ENCODE data around the gene CDS2. TPM values are rescaled to one million over a fixed set of nuclear protein-coding genes. Genes with fewer than 3 reads are reported as not detected.

Gene CDS2
- total RNA-seq, 1 donor from 2014 or later, result 36.9 TPM

DNA sequence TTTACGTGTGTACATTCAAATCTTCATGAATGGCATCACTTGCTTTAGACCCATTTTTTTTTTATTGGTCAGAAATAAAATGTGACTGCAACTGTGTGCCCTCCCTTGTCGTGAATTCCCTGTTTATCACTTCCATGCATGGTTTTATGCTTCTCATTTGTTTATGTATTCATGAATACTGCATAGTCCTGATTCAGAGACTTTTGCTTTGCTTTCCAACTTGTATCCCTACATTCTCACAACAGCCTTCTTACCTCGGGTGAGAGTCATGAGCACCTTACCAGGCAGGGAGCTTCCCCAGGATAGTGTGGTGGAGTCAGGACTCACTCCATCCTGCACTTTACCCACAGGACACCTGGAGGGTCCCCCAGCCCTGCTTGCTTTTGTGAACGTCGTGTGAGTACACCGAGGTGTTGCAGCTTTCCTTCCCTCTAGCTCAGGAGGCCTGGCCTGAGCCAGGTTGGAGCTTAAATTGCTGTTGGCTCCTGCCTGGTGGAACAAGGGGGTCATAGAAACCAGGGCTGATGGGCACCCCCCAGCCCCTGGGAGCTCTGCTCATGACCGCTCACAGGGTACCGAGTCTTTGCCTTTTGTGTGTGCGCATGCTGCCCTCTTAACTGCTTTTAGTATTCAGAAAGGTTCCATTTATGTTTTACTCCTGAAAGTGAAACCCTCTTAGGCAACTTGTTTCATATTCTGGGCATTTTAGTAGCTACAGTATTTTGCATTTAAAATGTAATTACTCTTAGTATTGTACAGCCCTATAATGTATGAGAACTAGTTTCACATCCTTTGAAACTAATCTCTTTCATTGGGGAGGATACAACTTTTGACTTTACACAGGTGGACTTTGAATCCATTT, 66.0 kb downstream of the CDS2 start:
- Histone ChIP-seq H3K36me3 (ENCODE audit: control insufficient read depth, insufficient read depth, low read length) (no peaks in the 10 kb centered on the region), H3K27me3 (ENCODE audit: control insufficient read depth, insufficient read depth, low read length) (no peaks in the 10 kb centered on the region), H3K4me3 (ENCODE audit: low read depth, low read length) (no peak overlapping the region)
- DNase-seq (ENCODE audit: low read depth), result no peak
- TF ChIP-seq, protein P1, sequence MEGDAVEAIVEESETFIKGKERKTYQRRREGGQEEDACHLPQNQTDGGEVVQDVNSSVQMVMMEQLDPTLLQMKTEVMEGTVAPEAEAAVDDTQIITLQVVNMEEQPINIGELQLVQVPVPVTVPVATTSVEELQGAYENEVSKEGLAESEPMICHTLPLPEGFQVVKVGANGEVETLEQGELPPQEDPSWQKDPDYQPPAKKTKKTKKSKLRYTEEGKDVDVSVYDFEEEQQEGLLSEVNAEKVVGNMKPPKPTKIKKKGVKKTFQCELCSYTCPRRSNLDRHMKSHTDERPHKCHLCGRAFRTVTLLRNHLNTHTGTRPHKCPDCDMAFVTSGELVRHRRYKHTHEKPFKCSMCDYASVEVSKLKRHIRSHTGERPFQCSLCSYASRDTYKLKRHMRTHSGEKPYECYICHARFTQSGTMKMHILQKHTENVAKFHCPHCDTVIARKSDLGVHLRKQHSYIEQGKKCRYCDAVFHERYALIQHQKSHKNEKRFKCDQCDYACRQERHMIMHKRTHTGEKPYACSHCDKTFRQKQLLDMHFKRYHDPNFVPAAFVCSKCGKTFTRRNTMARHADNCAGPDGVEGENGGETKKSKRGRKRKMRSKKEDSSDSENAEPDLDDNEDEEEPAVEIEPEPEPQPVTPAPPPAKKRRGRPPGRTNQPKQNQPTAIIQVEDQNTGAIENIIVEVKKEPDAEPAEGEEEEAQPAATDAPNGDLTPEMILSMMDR (IDR thresholded peaks at IDR 0.05; ENCODE audit: insufficient read depth, low read length, poor library complexity, severe bottlenecking), result no peak

DNA sequence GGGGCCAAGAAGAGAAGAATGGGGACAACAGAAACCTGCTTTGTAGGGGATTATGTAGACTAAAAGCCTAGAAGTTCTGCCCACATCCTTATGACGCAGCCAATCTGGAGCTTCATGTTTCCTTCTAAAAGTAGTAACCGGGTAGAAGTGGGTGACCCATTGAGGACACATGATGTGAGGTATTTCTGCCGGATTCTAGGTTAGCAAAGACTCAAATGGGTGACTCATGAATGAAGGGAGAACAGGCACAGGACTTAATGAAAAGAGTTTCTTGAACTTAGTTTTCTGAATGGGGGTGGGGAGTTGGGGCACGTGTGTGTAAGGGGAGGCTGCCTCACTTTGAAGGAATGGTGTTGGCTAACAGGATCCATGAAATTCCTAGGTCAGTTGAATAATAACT, 68.8 kb downstream of the CDS2 start:
- no peaks in the 10 kb centered on the region for H3K27me3 ChIP-seq (ENCODE audit: control insufficient read depth, insufficient read depth, low read length)
- DNase-seq (ENCODE audit: low read depth), result no peak
- no peaks in the 10 kb centered on the region for H3K36me3 ChIP-seq (ENCODE audit: control insufficient read depth, insufficient read depth, low read length)
- TF ChIP-seq, protein P1 (IDR thresholded peaks at IDR 0.05; ENCODE audit: insufficient read depth, low read length, poor library complexity, severe bottlenecking), result no peak
- no peak overlapping the region for H3K4me3 ChIP-seq (ENCODE audit: low read depth, low read length)

DNA sequence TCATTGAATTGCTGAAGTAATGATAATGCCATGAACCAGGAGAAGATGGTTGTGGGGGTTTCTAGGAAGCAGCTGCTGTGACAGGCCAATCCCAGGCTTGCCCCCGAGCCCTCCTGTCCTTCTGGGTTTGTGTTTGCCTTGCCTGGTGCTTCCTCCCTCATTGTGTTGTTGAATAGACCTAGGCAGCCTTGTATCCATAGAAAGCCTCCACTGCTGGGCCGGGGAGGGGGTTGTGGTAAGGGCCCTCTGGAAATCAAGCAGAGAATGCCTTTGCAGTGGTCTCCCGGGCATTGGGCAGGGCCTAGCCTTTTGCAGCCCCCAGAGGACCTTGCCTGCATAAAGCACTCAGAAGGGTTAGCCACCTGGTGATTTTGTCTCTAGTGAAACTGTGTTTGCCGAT, 69.3 kb downstream of the CDS2 start:
- Histone ChIP-seq H3K4me3 (ENCODE audit: low read depth, low read length) (no peak overlapping the region), H3K27me3 (ENCODE audit: control insufficient read depth, insufficient read depth, low read length) (no peaks in the 10 kb centered on the region), H3K36me3 (ENCODE audit: control insufficient read depth, insufficient read depth, low read length) (no peaks in the 10 kb centered on the region)
- no peak for DNase-seq (ENCODE audit: low read depth)
- TF ChIP-seq, protein P1 (IDR thresholded peaks at IDR 0.05; ENCODE audit: insufficient read depth, low read length, poor library complexity, severe bottlenecking), result no peak

DNA sequence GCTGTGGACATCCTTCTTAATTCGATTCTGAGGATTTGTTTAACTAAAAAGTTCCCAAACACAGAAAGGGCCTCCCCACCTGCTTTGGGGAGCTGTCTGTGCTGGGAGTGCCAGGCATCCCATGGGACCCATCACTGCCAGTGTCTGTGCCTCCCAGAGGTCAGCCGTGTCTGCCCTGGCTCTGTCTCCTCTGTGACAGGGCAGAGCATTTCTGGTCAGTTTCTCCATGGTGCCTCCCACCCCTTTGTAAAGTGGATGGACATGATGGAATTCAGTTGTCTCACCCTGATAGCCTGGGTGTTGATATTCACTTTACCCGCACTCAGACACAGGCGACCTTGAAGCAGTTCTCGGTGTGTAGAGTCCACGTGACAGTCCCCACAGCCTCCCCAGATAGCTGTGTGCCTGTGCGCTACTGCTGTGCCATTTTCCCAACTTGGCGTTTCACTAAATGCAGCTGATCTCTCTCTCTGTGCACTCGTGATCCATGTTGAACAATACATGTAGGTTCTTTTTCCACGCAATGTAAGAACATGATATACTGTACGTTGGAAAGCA, 70.5 kb downstream of the CDS2 start:
- H3K36me3 ChIP-seq (ENCODE audit: control insufficient read depth, insufficient read depth, low read length), result no peaks in the 10 kb centered on the region
- no peaks in the 10 kb centered on the region for H3K27me3 ChIP-seq (ENCODE audit: control insufficient read depth, insufficient read depth, low read length)
- DNase-seq (ENCODE audit: low read depth), result no peak
- no peak overlapping the region for H3K4me3 ChIP-seq (ENCODE audit: low read depth, low read length)
- TF ChIP-seq, protein P1 (IDR thresholded peaks at IDR 0.05; ENCODE audit: insufficient read depth, low read length, poor library complexity, severe bottlenecking), result no peak

DNA sequence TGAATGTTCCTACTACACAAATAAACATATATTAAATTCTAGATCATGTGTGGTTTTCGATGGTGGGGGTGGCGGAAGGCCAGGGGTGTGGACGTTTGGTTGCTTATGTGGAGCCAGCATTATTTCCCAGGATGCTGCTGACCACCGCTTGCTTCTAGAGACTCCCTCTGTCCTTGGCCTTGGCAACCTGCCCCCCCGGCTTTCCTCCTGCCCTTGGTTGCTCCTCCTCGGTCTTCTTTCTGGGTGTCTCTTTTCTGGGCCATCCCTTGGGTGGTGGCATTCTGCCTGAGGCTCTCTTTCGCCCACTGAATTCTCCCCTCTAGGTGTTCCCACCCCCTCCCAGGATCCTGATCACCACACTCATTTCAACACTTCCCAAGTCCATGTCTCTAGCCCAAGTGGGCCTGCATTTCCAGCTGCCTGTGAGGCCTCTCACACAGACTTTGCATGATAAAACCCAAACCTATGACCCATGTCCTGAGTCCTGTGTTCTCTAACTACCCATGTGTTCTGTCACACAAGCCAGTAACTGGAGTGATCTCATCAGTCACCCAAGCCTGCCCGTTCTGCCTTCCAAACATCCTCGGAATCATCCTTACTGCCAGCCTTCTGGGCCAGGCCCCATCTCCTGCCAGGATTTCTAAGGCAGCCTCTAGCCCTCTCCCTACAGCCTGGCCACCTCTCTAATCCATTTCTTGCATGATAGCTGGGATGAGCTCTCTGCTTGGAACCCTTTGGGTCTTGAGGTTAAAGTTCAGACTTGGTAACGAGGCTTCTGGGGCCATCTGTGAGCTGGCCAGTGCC, 71.2 kb downstream of the CDS2 start:
- Histone ChIP-seq H3K4me3 (ENCODE audit: low read depth, low read length) (no peak overlapping the region), H3K27me3 (ENCODE audit: control insufficient read depth, insufficient read depth, low read length) (no peaks in the 10 kb centered on the region), H3K36me3 (ENCODE audit: control insufficient read depth, insufficient read depth, low read length) (no peaks in the 10 kb centered on the region)
- no peak for DNase-seq (ENCODE audit: low read depth)
- TF ChIP-seq, protein P1 (IDR thresholded peaks at IDR 0.05; ENCODE audit: insufficient read depth, low read length, poor library complexity, severe bottlenecking), result no peak
